Measurements from ENCODE around the gene DIDO1.

DIDO1 gene

DNA sequence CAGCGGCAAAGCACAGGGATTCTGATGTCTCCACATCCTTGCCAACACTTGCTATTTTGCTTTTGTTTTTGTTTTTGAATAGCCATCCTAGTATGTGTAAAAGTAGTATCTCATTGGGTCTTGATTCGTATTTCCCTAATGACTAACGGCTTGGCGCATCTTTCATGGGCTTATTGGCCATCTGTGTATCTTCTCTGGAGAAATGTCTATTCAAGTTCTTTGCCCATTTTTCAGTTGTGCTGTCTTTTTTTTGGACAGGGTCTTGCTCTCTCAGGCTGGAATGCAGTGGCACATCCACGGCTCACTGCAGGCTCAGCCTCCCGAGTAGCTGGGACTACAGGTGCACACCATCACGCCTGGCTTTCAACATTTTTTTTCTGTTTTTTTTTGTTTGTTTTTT lies 82.1 kb downstream of the DIDO1 start:
- TF ChIP-seq GATA1 (IDR thresholded peaks at IDR 0.05; ENCODE audit: low read depth, low read length) (no peak), POLR2A (IDR thresholded peaks at IDR 0.05; ENCODE audit: low read length) (no peak)

DNA sequence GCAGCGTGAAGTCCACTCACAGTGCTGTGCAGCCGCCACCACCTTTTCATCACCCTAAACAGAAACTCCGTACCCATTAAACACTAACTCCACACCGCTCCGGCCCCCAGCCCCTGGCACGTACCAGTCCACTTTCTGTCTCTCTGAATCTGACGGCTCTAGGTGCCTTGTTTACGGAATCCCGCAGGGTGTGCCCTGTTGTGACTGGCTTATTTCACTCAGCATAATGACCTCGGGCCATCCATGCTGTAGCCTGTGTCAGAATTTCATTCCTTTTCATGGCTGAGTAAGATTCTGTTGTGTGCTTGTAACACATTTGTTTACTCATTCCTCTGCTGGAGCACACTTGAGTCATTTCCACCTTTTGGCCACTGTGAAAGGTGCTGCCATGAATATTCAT lies 82.6 kb downstream of the DIDO1 start:
- no peak for DNase-seq
- TF ChIP-seq GATA1 (IDR thresholded peaks at IDR 0.05; ENCODE audit: low read depth, low read length): no peak
- TF ChIP-seq POLR2A (IDR thresholded peaks at IDR 0.05; ENCODE audit: low read length): no peak

More for the DNA sequence above, 82.1 kb downstream of the DIDO1 start:
- no peak for DNase-seq

DNA sequence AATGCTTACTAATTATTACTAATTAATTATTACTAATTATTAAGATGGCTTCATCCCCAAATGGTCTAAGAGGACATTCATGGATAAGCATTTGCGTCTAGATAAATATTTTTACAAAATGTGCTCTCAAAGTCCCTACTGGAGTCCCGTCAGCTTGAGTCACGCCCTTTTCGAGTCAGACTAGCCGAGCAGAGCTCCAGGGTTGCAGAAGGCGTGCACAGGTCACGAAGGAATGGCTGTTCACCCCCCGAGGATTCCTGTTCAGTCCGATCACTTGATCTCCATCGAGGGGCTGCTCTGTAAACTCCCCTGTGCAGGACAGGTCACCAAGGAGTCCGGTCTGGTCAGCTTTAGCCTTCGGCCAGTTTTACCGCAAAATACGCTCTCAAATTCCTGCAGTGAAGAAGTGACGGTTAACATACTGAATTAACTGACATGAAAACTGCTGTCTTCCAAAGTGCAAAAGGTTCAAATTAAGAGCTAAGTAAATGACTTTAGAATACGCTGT lies 84.5 kb downstream of the DIDO1 start:
- no peak for DNase-seq
- TF ChIP-seq GATA1 (IDR thresholded peaks at IDR 0.05; ENCODE audit: low read depth, low read length) (no peak), POLR2A (IDR thresholded peaks at IDR 0.05; ENCODE audit: low read length) (no peak)

DNA sequence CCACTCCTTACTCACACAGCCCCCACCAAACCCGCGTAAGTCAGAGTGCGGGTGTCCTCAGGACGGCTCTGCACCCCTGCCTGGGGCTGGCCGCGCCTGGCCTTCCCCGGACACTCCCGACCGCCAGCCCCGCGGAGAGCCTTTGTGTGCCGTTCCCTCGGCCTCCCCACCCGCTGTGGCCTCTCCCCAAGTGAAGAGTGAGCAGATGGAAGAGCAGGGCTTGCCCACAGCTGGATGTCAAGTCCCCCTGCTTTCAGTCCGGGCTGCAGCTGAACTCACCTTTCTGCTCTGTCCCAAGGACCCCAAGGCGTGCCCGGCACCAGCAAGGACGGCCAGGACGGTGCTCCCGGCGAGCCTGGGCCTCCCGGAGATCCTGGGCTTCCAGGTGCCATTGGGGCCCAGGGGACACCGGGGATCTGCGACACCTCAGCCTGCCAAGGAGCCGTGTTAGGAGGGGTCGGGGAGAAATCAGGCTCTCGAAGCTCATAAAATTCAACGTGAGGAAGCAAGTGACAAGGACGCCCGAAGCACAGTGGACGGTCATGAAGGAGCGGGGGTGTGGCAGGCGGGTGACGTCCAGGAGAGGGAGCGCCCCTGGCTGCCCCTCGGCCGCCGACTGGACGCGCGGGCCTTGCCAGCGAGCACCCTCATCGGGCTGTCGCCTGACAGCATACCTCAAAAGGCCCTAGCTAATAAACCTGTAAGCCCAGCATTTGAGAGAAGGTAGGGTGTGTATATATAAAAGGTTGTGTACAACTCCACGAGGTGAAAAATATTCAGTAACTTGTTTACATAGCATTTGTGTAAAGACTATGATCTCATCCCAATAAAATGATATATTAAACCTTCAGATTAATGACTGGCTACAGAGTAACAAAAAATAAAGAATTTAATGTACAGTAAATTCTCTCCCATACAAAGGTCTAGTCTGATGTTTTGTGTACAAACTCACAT lies 85.8 kb downstream of the DIDO1 start:
- no peak for TF ChIP-seq GATA1 (IDR thresholded peaks at IDR 0.05; ENCODE audit: low read depth, low read length)
- TF ChIP-seq POLR2A (IDR thresholded peaks at IDR 0.05; ENCODE audit: low read length): no peak
- DNase-seq: no peak

DNA sequence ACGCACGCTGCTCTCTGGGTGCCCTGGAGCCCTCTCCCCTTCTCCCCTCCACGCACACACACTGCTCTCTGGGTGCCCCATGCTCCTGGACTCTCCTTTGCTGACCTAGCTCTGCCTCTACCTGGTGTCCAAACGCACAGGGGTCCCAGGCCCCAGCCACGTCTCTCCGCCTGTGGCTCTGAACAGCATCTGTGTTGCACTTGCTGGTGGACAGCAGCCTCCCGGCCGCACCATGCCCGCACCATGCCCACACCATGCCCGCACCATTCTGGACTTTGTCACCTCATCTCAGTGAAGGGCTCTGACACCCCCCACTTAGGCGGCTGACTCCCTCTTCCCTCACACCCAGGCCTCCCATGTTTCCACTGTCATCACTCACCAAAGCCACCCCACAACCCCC lies 86.5 kb downstream of the DIDO1 start:
- TF ChIP-seq POLR2A (IDR thresholded peaks at IDR 0.05; ENCODE audit: low read length) (no peak), GATA1 (IDR thresholded peaks at IDR 0.05; ENCODE audit: low read depth, low read length) (no peak)
- DNase-seq: no peak

DNA sequence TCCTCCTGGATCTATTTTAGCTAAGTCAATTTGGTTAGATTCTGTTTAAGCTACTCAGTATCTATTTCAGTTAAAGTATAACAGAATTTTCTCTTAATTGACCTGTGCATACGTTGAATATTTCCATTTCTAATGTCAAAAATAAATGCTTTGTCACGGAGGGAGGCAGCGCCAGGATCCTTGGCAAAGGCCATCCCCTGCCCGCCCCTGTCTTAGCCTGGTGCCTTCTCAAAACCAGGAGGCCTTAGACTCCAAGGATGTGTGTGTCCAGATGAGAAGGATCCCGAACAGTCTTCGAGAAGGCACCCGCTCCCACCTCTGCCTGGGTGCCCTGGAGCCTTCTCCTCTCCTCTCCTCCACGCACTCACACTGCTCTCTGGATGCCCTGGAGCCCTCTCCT lies 87.0 kb downstream of the DIDO1 start:
- TF ChIP-seq GATA1 (IDR thresholded peaks at IDR 0.05; ENCODE audit: low read depth, low read length) (no peak), POLR2A (IDR thresholded peaks at IDR 0.05; ENCODE audit: low read length) (no peak)
- no peak for DNase-seq

DNA sequence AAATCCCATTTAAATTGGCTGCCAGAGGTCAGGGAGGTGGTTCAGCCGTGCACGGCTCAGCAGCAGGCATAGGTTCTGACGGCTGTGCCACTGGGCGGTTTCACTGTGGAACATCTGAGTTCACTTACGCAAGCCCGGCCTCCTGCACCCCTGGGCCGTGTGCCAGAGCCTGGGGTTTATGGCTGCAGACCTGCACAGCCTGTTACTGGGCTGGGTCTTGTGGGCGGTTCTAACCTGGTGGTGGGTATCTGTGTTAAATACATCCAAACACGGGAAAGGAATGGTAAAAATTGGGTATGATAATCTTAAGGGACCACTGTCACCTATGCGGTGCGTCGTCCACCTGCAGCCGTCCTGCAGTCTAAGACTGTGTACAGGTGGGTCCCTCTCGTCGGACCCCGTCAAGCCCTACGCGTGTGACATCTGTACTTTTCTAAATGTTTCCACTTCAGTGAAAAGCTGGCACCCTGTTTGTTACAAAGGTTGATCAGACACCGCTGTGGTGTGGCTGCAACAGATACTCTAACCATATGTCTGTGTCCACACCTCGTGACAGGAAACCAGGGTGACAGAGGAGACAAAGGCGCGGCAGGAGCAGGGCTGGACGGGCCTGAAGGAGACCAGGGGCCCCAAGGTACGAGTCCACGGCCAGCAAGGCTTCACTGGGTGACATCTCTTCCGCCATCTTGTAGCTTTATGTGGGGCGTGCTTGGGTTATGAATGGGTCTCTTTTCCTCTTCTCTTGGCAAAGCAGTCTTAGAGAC lies 88.0 kb downstream of the DIDO1 start:
- TF ChIP-seq POLR2A (IDR thresholded peaks at IDR 0.05; ENCODE audit: low read length) (no peak), GATA1 (IDR thresholded peaks at IDR 0.05; ENCODE audit: low read depth, low read length) (no peak)
- DNase-seq: no peak

DNA sequence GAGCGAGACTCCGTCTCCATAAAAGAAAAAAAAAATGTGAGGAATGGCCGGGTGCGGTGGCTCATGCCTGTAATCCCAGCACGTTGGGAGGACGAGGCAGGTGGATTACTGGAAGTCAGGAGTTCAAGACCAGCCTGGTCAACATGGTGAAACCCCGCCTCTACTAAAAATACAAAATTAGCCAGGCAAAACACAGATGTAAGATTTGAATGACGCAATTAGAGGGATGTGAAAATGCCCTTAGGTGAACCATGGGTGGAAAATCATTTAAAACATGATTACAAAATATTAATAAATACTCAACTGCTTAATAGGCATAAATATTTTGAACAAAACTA lies 88.5 kb downstream of the DIDO1 start:
- no peak for DNase-seq
- TF ChIP-seq POLR2A (IDR thresholded peaks at IDR 0.05; ENCODE audit: low read length) (no peak), GATA1 (IDR thresholded peaks at IDR 0.05; ENCODE audit: low read depth, low read length) (no peak)

DNA sequence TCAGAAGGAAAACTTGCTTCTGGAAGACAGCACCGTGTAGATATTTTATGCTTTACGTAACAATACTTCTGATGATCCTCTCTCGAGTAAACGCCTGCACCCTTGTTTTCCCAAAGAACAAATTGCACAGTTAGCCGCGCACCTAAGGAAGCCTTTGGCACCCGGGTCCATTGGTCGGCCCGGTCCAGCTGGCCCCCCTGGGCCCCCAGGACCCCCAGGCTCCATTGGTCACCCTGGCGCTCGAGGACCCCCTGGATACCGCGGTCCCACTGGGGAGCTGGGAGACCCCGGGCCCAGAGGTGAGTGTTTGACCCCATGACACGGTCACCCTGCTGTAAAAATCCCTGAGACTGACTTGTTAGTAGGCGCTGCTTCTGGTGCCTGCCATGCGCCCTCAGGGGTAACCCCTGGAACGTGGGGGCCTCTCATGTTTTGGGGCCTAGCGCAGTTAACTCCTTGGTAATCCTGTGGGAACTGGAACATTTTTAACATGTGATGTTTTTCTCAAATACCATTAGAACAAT lies 89.3 kb downstream of the DIDO1 start:
- TF ChIP-seq POLR2A (IDR thresholded peaks at IDR 0.05; ENCODE audit: low read length) (no peak), GATA1 (IDR thresholded peaks at IDR 0.05; ENCODE audit: low read depth, low read length) (no peak)
- DNase-seq: no peak

DNA sequence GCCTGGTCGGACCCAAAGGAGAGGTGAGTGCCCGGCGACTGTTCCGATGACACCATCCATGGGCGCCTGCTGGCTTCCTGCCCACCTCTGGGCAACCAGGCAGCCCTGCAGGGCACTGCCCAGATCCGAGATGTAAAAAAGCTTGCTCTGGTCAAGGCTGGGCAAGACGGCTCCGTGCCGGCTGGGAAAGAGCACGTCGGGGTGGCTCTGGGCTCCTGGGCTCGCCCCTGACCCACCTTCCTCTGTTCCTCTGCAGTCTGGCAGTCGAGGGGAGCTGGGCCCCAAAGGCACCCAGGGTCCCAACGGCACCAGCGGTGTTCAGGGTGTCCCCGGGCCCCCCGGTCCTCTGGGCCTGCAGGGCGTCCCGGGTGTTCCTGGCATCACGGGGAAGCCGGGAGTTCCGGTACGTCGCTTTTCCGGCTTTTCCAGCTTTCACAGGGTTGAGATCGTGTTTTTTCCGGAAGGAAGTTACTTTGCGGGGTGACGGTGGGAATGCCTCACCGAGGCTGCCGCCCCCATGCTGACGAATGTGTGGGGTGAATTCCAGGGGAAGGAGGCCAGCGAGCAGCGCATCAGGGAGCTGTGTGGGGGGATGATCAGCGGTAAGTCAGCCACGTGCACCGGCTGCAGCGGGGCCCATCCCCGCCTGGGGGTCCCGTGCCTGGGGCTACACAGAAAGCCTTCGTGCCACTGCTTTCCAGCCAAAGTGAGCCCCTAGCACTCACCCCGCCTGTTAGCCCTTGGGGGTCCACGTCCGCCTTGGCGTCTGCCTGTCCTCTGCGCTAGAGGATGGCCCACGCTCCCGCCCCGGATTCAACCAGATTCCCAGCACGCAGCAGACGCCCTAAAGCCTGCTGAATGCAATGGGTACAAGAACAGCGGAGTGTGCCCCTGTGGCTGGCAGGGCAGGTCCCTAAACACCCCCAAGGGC lies 90.1 kb downstream of the DIDO1 start:
- DNase-seq: no peak
- no peak for TF ChIP-seq POLR2A (IDR thresholded peaks at IDR 0.05; ENCODE audit: low read length)
- TF ChIP-seq GATA1 (IDR thresholded peaks at IDR 0.05; ENCODE audit: low read depth, low read length): no peak

DNA sequence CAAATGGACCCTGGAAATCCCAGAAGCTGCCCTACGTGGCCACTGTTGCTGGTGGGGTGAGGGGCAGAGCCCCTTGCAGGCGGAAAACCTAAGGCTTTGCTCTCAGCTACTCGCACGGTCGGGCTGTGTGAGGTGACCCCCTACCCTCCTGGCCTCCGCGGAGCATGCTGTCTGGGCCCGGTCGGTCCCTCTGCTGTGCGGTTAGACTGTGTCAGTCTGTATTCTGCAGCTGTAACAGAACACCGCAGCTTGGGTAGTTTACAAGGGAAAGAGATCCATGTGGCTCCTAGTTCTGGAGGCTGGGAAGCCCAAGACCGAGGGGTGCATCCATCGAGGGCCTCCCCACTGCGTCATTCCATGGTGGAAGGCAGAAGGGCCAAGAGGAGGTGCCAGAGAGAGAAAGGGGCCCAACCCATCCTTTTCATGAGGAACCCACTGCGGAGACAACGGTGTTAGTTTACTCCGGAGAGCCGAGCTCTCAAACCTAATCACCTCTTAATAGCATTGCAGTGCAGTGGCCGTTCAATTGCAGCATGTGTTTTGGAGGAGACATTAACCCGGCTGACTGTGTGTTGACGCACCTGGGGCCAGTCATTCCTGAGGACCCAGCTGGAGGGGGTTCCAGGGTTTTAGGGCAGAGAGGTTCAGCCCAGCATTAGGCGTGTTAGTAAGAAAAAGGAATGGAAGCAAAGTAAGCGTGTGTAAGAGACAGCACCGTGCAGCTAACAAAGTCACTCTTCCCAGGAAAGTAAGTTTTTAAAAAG lies 91.2 kb downstream of the DIDO1 start:
- no peak for DNase-seq
- TF ChIP-seq GATA1 (IDR thresholded peaks at IDR 0.05; ENCODE audit: low read depth, low read length) (no peak), POLR2A (IDR thresholded peaks at IDR 0.05; ENCODE audit: low read length) (no peak)

DNA sequence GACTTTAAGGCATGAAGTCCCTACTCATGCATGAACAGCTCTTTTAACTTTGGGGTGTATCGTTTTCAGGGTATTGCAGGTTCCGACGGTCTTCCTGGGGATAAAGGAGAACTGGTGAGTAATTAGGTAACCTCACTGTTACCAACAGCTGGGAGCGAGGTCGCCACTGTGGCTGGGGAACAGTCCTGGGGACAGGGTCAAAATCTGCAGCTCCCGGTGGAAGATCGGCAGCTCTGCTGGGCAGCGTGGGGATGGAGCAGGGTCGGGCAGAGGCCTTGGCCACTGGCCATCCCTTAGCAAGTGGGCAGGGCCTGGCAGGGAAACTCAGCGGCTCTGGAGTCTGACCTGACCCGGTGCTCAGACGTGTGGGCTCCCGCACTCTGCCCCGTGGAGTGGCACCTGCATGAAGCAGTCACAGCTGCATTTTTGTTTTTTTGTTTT lies 93.3 kb downstream of the DIDO1 start:
- TF ChIP-seq POLR2A (IDR thresholded peaks at IDR 0.05; ENCODE audit: low read length): no peak
- no peak for TF ChIP-seq GATA1 (IDR thresholded peaks at IDR 0.05; ENCODE audit: low read depth, low read length)

More for the DNA sequence above, 93.3 kb downstream of the DIDO1 start:
- DNase-seq: no peak

Measured in erythroblast (primary cell).